ENCODE measurements around the gene TMEM163.

The TMEM163 gene

GRCh38 chr2:134452042-134452733, 266.6 kb downstream of the TMEM163 start:
- TF ChIP-seq CTCF (conservative IDR thresholded peaks at IDR 0.05; ENCODE audit: low read depth): no peak
- DNase-seq (ENCODE audit: low spot score): no peak
- ChIA-PET POLR2A (ENCODE audit: low non-redundant PET) (no interaction called here), CTCF (interaction anchor here (0.7 to 2.3 kb wide), 6 partner anchors 79 to 1490 kb away, joined by 3 to 10 read pairs (median 4); no protein-coding TSS in a partner anchor)
- H3K27ac ChIP-seq: no peak overlapping the region

GRCh38 chr2:134451347-134451630, 267.5 kb downstream of the TMEM163 start:
- ChIA-PET POLR2A (ENCODE audit: low non-redundant PET) (no interaction called here), CTCF (interaction anchor here (0.5 to 2.3 kb wide), 25 partner anchors 9 to 1854 kb away, joined by 3 to 10 read pairs (median 4); no protein-coding TSS in a partner anchor)
- no peak for DNase-seq (ENCODE audit: low spot score)
- no peak overlapping the region for H3K27ac ChIP-seq
- TF ChIP-seq CTCF (conservative IDR thresholded peaks at IDR 0.05; ENCODE audit: low read depth): no peak

GRCh38 chr2:134449751-134450513, 268.9 kb downstream of the TMEM163 start:
- no peak overlapping the region for H3K27ac ChIP-seq
- ChIA-PET CTCF (interaction anchor here (0.6 to 2.3 kb wide), 15 partner anchors 9 to 565 kb away, joined by 3 to 10 read pairs (median 4); no protein-coding TSS in a partner anchor), POLR2A (ENCODE audit: low non-redundant PET) (no interaction called here)
- DNase-seq (ENCODE audit: low spot score): no peak
- no peak for TF ChIP-seq CTCF (conservative IDR thresholded peaks at IDR 0.05; ENCODE audit: low read depth)

- DNase-seq (ENCODE audit: low spot score): no peak
- TF ChIP-seq CTCF (conservative IDR thresholded peaks at IDR 0.05; ENCODE audit: low read depth): no peak
- CTCF ChIA-PET: interaction anchor here (0.7 to 2.3 kb wide), 2 partner anchors 18 to 40 kb away, joined by 3 to 9 read pairs; no protein-coding TSS in a partner anchor
- no peak overlapping the region for H3K27ac ChIP-seq
- POLR2A ChIA-PET (ENCODE audit: low non-redundant PET): no interaction called here
Measured at GRCh38 chr2:134449157-134449556, 269.6 kb downstream of the TMEM163 start.

- DNase-seq (ENCODE audit: low spot score): no peak
- no peak for TF ChIP-seq CTCF (conservative IDR thresholded peaks at IDR 0.05; ENCODE audit: low read depth)
- ChIA-PET POLR2A (ENCODE audit: low non-redundant PET) (no interaction called here), CTCF (interaction anchor here (0.6 to 2.3 kb wide), 4 partner anchors 17 to 179 kb away, joined by 3 to 9 read pairs (median 3); no protein-coding TSS in a partner anchor)
- no peak overlapping the region for H3K27ac ChIP-seq
Measured at GRCh38 chr2:134448650-134449049, 270.1 kb downstream of the TMEM163 start.

- ChIA-PET POLR2A (ENCODE audit: low non-redundant PET) (no interaction called here), CTCF (interaction anchor here (0.7 to 1.1 kb wide), 2 partner anchors 178 to 654 kb away, joined by 3 read pairs; no protein-coding TSS in a partner anchor)
- no peak overlapping the region for H3K27ac ChIP-seq
- TF ChIP-seq CTCF (conservative IDR thresholded peaks at IDR 0.05; ENCODE audit: low read depth): no peak
- DNase-seq (ENCODE audit: low spot score): no peak
Measured at GRCh38 chr2:134447669-134448068, 271.1 kb downstream of the TMEM163 start.

All from RWPE1 (cell line).